ENCODE measurements around the gene TANGO2. TPM values are rescaled to one million over a fixed set of nuclear protein-coding genes. Genes with fewer than 3 reads are reported as not detected.

Gene TANGO2
- total RNA-seq, 1 donor from 2014 or later, result 10.0 TPM

- Histone ChIP-seq H3K4me3 (no peak overlapping the region), H3K4me1 (peaks cover 20% of the 10 kb centered on the region), H3K27me3 (no peaks in the 10 kb centered on the region), H3F3A (ENCODE audit: low read depth) (peaks cover 32% of the 10 kb centered on the region), H3K27ac (no peak overlapping the region), H4K20me1 (ENCODE audit: low read depth) (peaks cover 95% of the 10 kb centered on the region), H2AFZ (replicated peaks) (no peak overlapping the region), H3K36me3 (peaks cover 7% of the 10 kb centered on the region), H3K9ac (no peak overlapping the region), H3K9me3 (ENCODE audit: low read depth) (no peaks in the 10 kb centered on the region), H3K4me2 (no peak overlapping the region), H3K79me2 (ENCODE audit: low read depth) (peaks cover 94% of the 10 kb centered on the region)
- Mint-ChIP-seq H3K4me1 (peaks cover 31% of the 10 kb centered on the region), H3K27me3 (ENCODE audit: insufficient read depth, low read depth) (peaks cover 3% of the 10 kb centered on the region), H3K36me3 (peaks cover 52% of the 10 kb centered on the region), H3K4me3 (no peak overlapping the region), H3K27ac (no peak overlapping the region), H3K9me3 (no peaks in the 10 kb centered on the region)
- no peak for DNase-seq (ENCODE audit: low spot score)
- TF ChIP-seq EZH2 (IDR thresholded peaks at IDR 0.05) (no peak), EZH2phosphoT487 (IDR thresholded peaks at IDR 0.05) (no peak), CTCF (IDR thresholded peaks at IDR 0.05) (no peak)
Measured at GRCh38 chr22:20086763-20087162, 65.9 kb downstream of the TANGO2 start.

GRCh38 chr22:20087319-20088262 is 66.7 kb downstream of the TANGO2 start:
- Histone ChIP-seq H3F3A (ENCODE audit: low read depth) (peaks cover 27% of the 10 kb centered on the region), H4K20me1 (ENCODE audit: low read depth) (peaks cover 88% of the 10 kb centered on the region), H3K36me3 (peaks cover 7% of the 10 kb centered on the region), H3K4me2 (no peak overlapping the region), H3K4me3 (no peak overlapping the region), H3K79me2 (ENCODE audit: low read depth) (peaks cover 86% of the 10 kb centered on the region), H3K9ac (no peak overlapping the region), H3K9me3 (ENCODE audit: low read depth) (no peaks in the 10 kb centered on the region), H2AFZ (replicated peaks) (no peak overlapping the region), H3K27ac (no peak overlapping the region), H3K4me1 (peaks cover 12% of the 10 kb centered on the region), H3K27me3 (no peaks in the 10 kb centered on the region)
- H3K4me3 Mint-ChIP-seq, result peak overlapping the region; percentile 24
- peaks cover 3% of the 10 kb centered on the region for H3K27me3 Mint-ChIP-seq (ENCODE audit: insufficient read depth, low read depth)
- peaks cover 28% of the 10 kb centered on the region for H3K4me1 Mint-ChIP-seq
- H3K9me3 Mint-ChIP-seq, result no peaks in the 10 kb centered on the region
- TF ChIP-seq CTCF (IDR thresholded peaks at IDR 0.05) (no peak), EZH2 (IDR thresholded peaks at IDR 0.05) (no peak)
- no peak for DNase-seq (ENCODE audit: low spot score)
- H3K36me3 Mint-ChIP-seq, result peaks cover 59% of the 10 kb centered on the region
- no peak overlapping the region for H3K27ac Mint-ChIP-seq

- Mint-ChIP-seq H3K36me3 (peaks cover 62% of the 10 kb centered on the region), H3K27me3 (ENCODE audit: insufficient read depth, low read depth) (peaks cover 3% of the 10 kb centered on the region), H3K4me1 (peaks cover 21% of the 10 kb centered on the region), H3K4me3 (no peak overlapping the region), H3K9me3 (no peaks in the 10 kb centered on the region), H3K27ac (no peak overlapping the region)
- Histone ChIP-seq H4K20me1 (ENCODE audit: low read depth) (peaks cover 81% of the 10 kb centered on the region), H3K27ac (no peak overlapping the region), H3K9ac (no peak overlapping the region), H3F3A (ENCODE audit: low read depth) (peaks cover 21% of the 10 kb centered on the region), H3K4me2 (no peak overlapping the region), H3K27me3 (no peaks in the 10 kb centered on the region), H3K9me3 (ENCODE audit: low read depth) (no peaks in the 10 kb centered on the region), H3K79me2 (ENCODE audit: low read depth) (peaks cover 79% of the 10 kb centered on the region), H2AFZ (replicated peaks) (no peak overlapping the region), H3K4me1 (peaks cover 6% of the 10 kb centered on the region), H3K36me3 (peaks cover 7% of the 10 kb centered on the region), H3K4me3 (no peak overlapping the region)
- no peak for DNase-seq (ENCODE audit: low spot score)
- TF ChIP-seq EZH2phosphoT487 (IDR thresholded peaks at IDR 0.05) (no peak), CTCF (IDR thresholded peaks at IDR 0.05) (no peak), EZH2 (IDR thresholded peaks at IDR 0.05) (no peak)
Measured at GRCh38 chr22:20088263-20088648, 67.3 kb downstream of the TANGO2 start.
